PFSK-1 (cell line): Measurements from ENCODE around the gene SHISAL2A.

Source experiments
- FOXP2 ChIP-seq: optimal IDR thresholded peaks from 2 replicates; pipeline ENCODE3; 2011; ENCODE audit warnings: borderline replicate concordance, control low read depth, inconsistent platforms; ENCODE audit not compliant: insufficient read depth; ENCODE audit errors: extremely low read length, extremely low read depth
- POLR2AphosphoS5 ChIP-seq: IDR thresholded peaks from 2 replicates; pipeline ENCODE4 v1.6.1; 2012; ENCODE audit warnings: low read depth, mild to moderate bottlenecking, control low read depth, low read length, moderate library complexity
- SIN3A ChIP-seq: IDR thresholded peaks from 2 replicates; pipeline ENCODE4 v1.6.1; 2012; ENCODE audit warnings: mild to moderate bottlenecking, low read length, moderate library complexity, borderline replicate concordance; ENCODE audit not compliant: insufficient read depth
- TAF1 ChIP-seq: IDR thresholded peaks from 2 replicates; pipeline ENCODE4 v1.6.1; 2012; ENCODE audit warnings: low read length, control low read depth, borderline replicate concordance; ENCODE audit not compliant: insufficient read depth
- TF ChIP-seq, protein P1 (sequence below), 2 experiments: IDR thresholded peaks; 2 replicates each; pipeline versions ENCODE4 v1.6.1 to v1.8.0; 2011 to 2012; ENCODE audit warnings: low read depth in 2 of 2, low read length in 2 of 2, control low read depth in 1 of 2, inconsistent platforms in 1 of 2, mild to moderate bottlenecking in 1 of 2, moderate library complexity in 1 of 2; ENCODE audit not compliant: insufficient read depth in 1 of 2

Gene SHISAL2A

GRCh38 chr1:52659356-52659755, 26.4 kb downstream of the SHISAL2A start:
- TF ChIP-seq SIN3A (no peak), TAF1 (no peak)

DNA sequence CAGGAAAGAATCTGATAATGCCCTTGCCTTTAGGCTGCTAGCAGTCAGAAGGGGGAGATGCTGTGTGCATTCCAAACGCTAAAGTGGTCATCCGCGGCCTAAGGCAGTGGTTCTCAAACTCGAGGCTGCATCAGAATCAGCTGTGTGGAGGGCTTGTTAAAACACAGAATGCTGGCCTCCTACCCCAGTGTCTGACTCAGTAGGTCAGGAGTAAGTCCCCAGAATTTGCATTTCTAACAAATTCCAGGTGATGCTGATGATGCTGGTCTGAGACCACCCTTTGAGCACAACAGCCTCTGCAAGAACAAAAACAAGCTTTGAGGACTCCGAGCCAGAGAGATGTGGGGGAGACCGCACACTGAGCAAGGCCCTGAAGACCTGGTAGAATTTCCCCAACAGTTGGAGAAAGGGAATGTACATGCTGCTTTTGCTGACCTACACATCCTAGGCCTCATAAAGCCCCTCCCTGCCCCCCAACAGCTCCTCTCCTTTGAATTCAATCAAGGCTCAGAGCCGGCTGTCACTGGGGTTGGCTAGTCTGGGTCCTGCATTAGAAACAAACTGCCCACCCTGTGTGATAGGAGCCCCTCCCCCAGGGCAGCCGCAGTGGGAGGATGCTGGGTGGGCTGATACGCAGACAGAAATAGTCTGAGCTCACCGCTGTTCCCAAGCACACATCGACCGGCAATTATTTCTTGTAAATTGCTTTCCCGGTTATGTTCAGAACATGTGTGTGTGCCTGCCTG, 27.1 kb downstream of the SHISAL2A start:
- TF ChIP-seq FOXP2: no peak
- TF ChIP-seq, protein P1, sequence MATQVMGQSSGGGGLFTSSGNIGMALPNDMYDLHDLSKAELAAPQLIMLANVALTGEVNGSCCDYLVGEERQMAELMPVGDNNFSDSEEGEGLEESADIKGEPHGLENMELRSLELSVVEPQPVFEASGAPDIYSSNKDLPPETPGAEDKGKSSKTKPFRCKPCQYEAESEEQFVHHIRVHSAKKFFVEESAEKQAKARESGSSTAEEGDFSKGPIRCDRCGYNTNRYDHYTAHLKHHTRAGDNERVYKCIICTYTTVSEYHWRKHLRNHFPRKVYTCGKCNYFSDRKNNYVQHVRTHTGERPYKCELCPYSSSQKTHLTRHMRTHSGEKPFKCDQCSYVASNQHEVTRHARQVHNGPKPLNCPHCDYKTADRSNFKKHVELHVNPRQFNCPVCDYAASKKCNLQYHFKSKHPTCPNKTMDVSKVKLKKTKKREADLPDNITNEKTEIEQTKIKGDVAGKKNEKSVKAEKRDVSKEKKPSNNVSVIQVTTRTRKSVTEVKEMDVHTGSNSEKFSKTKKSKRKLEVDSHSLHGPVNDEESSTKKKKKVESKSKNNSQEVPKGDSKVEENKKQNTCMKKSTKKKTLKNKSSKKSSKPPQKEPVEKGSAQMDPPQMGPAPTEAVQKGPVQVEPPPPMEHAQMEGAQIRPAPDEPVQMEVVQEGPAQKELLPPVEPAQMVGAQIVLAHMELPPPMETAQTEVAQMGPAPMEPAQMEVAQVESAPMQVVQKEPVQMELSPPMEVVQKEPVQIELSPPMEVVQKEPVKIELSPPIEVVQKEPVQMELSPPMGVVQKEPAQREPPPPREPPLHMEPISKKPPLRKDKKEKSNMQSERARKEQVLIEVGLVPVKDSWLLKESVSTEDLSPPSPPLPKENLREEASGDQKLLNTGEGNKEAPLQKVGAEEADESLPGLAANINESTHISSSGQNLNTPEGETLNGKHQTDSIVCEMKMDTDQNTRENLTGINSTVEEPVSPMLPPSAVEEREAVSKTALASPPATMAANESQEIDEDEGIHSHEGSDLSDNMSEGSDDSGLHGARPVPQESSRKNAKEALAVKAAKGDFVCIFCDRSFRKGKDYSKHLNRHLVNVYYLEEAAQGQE (IDR thresholded peaks at IDR 0.05; ENCODE audit: insufficient read depth in 1 of 2, low read depth in 2 of 2, low read length in 2 of 2): no peak
- no peak for TF ChIP-seq SIN3A
- no peak for TF ChIP-seq TAF1
- no peak for TF ChIP-seq POLR2AphosphoS5

GRCh38 chr1:52660807-52661206, 27.8 kb downstream of the SHISAL2A start:
- TF ChIP-seq, protein P1 (IDR thresholded peaks at IDR 0.05; ENCODE audit: insufficient read depth in 1 of 2, low read depth in 2 of 2, low read length in 2 of 2): no peak
- TF ChIP-seq FOXP2: no peak
- no peak for TF ChIP-seq TAF1
- TF ChIP-seq POLR2AphosphoS5: no peak
- TF ChIP-seq SIN3A: no peak

GRCh38 chr1:52662645-52663313, 29.8 kb downstream of the SHISAL2A start:
- TF ChIP-seq POLR2AphosphoS5 (no peak), SIN3A (no peak), TAF1 (no peak), FOXP2 (no peak)
- TF ChIP-seq, protein P1 (IDR thresholded peaks at IDR 0.05; ENCODE audit: insufficient read depth in 1 of 2, low read depth in 2 of 2, low read length in 2 of 2): no peak

DNA sequence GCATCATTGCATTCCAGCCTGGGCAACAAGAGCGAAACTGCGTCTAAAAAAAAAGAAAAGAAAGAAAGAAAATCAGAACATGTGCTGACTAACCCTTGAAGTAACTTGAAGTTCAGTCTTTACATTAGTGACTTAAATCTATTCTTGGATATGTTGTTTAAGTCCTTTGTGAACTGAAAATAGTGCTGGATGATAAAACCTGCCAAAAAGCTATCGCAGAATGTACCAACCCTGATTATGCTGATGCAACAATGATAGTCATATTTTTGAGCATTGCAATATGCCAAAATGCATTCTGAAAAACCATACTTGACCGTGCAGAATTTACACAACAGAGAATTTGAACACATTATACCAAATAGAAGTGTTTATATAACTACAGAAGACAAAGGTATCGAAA, 30.7 kb downstream of the SHISAL2A start:
- no peak for TF ChIP-seq FOXP2
- TF ChIP-seq, protein P1 (IDR thresholded peaks at IDR 0.05; ENCODE audit: insufficient read depth in 1 of 2, low read depth in 2 of 2, low read length in 2 of 2): no peak
